GM23248 (cell line): Measurements from ENCODE around the gene PCF11. TPM values are rescaled to one million over a fixed set of nuclear protein-coding genes. Genes with fewer than 3 reads are reported as not detected.
A peak's percentile ranks its signal among the peaks of the same experiment; 100 is the strongest.

Experiments used
- DNase-seq: peaks from one replicate; pipeline ENCODE4 v3.0.0-alpha.2; 2015
- H2AFZ ChIP-seq: fragments of 200-600 bp; sonication (generic); 2 replicates; pipeline ENCODE4 v1.6.1; 2016; ENCODE audit warnings: antibody characterized with exemption
- H3F3A ChIP-seq: fragments of 200-600 bp; sonication (generic); 2 replicates; pipeline ENCODE4 v1.6.1; 2016; ENCODE audit warnings: mild to moderate bottlenecking, antibody characterized with exemption, mixed run types; ENCODE audit not compliant: insufficient read depth
- H3K27ac ChIP-seq: fragments of 200-600 bp; sonication (generic); 2 replicates; pipeline ENCODE4 v1.5.1; 2016; ENCODE audit warnings: mild to moderate bottlenecking
- H3K27me3 ChIP-seq: fragments of 200-600 bp; sonication (generic); replicated peaks from 2 replicates; pipeline ENCODE4 v1.6.1; 2016; ENCODE audit warnings: mild to moderate bottlenecking; ENCODE audit not compliant: insufficient read depth
- H3K36me3 ChIP-seq: fragments of 200-600 bp; sonication (generic); 2 replicates; pipeline ENCODE4 v1.6.1; 2016; ENCODE audit warnings: low read depth, mild to moderate bottlenecking
- H3K4me1 ChIP-seq: fragments of 200-600 bp; sonication (generic); 2 replicates; pipeline ENCODE4 v1.6.1; 2016; ENCODE audit warnings: mild to moderate bottlenecking; ENCODE audit not compliant: insufficient read depth
- H3K4me2 ChIP-seq: fragments of 200-600 bp; sonication (generic); one replicate; pipeline ENCODE4 v1.6.1; 2016; ENCODE audit warnings: mild to moderate bottlenecking; ENCODE audit not compliant: unreplicated experiment
- H3K4me3 ChIP-seq: fragments of 200-600 bp; sonication (generic); 2 replicates; pipeline ENCODE4 v1.5.1; 2016; ENCODE audit warnings: mild to moderate bottlenecking
- H3K79me2 ChIP-seq: fragments of 200-600 bp; sonication (generic); 2 replicates; pipeline ENCODE4 v1.6.1; 2016; ENCODE audit warnings: mild to moderate bottlenecking; ENCODE audit not compliant: insufficient read depth
- H3K9ac ChIP-seq: fragments of 200-600 bp; sonication (generic); 2 replicates; pipeline ENCODE4 v1.6.1; 2016; ENCODE audit warnings: mild to moderate bottlenecking
- H3K9me2 ChIP-seq: fragments of 200-600 bp; sonication (generic); 2 replicates; pipeline ENCODE4 v1.6.1; 2016; ENCODE audit warnings: mixed run types, mild to moderate bottlenecking, moderate library complexity; ENCODE audit not compliant: insufficient read depth
- H3K9me3 ChIP-seq: fragments of 200-600 bp; sonication (generic); one replicate; pipeline ENCODE4 v1.6.1; 2017; ENCODE audit warnings: low read depth
- H4K20me1 ChIP-seq: fragments of 200-600 bp; sonication (generic); 2 replicates; pipeline ENCODE4 v1.6.0; 2016; ENCODE audit not compliant: insufficient read depth
- EZH2 ChIP-seq: fragments of 200-600 bp; sonication (generic); IDR thresholded peaks from 2 replicates; pipeline ENCODE4 v1.6.1; 2018; ENCODE audit warnings: antibody characterized with exemption, mild to moderate bottlenecking; ENCODE audit not compliant: insufficient read depth, poor library complexity, severe bottlenecking
- EZH2phosphoT487 ChIP-seq: fragments of 200-600 bp; sonication (generic); IDR thresholded peaks from 2 replicates; pipeline ENCODE4 v1.6.1; 2018; ENCODE audit warnings: antibody characterized with exemption, moderate library complexity, mild to moderate bottlenecking, low read depth; ENCODE audit not compliant: insufficient read depth
- WGBS, 2 experiments: methylation state at CpG; one replicate each; pipeline ENCODE4 v1.1.6; 2015 to 2017; ENCODE audit warnings: low lambda C conversion rate in 2 of 2, low coverage in 1 of 2; ENCODE audit errors: missing lambda C conversion rate in 2 of 2; 5-methylcytosine and 5-hydroxymethylcytosine counted together
- in situ Hi-C: fragments of 300-500 bp; cut with MboI; formaldehyde crosslinking; loops from 2 replicates; pipeline ENCODE4 v1.15.0; 2020
- polyA plus RNA-seq: library from polyadenylated mRNA; unstranded; fragments of >200 nt; fragmentation: Nextera tagmentation; extraction: Ambion mirVana; gene quantifications from 2 replicates; pipeline ENCODE4 v1.2.1, GENCODE V29; 2016
- total RNA-seq: library from RNA; depleted of rRNA; stranded (reverse); fragments of >200 nt; shearing (Covaris generic); gene quantifications from 2 replicates; pipeline ENCODE4 v1.2.3, GENCODE V29; 2014

The PCF11 gene
- total and polyA plus RNA-seq, 2 experiments from 2014 or later, result 9.1 to 19.7 TPM

- in situ Hi-C loops, result no loop called here
- H3K4me3 ChIP-seq, result no peak overlapping the region
- no peak for DNase-seq
- no peaks in the 10 kb centered on the region for H3K27me3 ChIP-seq
- TF ChIP-seq EZH2 (no peak), EZH2phosphoT487 (no peak)
- H2AFZ ChIP-seq, result no peak overlapping the region
- no peaks in the 10 kb centered on the region for H3K79me2 ChIP-seq
- WGBS, 2 experiments, result 87 to 88% methylated on average over 10 of the region's 10 CpGs
- no peak overlapping the region for H3K9ac ChIP-seq
- no peak overlapping the region for H3K27ac ChIP-seq
- H3K4me1 ChIP-seq, result no peaks in the 10 kb centered on the region
- H4K20me1 ChIP-seq, result no peaks in the 10 kb centered on the region
- no peaks in the 10 kb centered on the region for H3K36me3 ChIP-seq
- H3K9me2 ChIP-seq, result no peaks in the 10 kb centered on the region
- H3F3A ChIP-seq, result peaks cover 12% of the 10 kb centered on the region; the same call in 1 of the 2 replicates
- H3K4me2 ChIP-seq, result no peak overlapping the region
- H3K9me3 ChIP-seq, result no peaks in the 10 kb centered on the region
Observed at GRCh38 chr11:83151274-83151977, 5.5 kb upstream of the PCF11 start.

GRCh38 chr11:83152264-83152663 lies 4.7 kb upstream of the PCF11 start:
- H3K9me2 ChIP-seq, result no peaks in the 10 kb centered on the region
- WGBS, 2 experiments, result 89 to 91% methylated on average over 2 of the region's 2 CpGs
- DNase-seq, result no peak
- no peak overlapping the region for H3K4me2 ChIP-seq
- peaks cover 3% of the 10 kb centered on the region for H3K79me2 ChIP-seq
- no peak overlapping the region for H2AFZ ChIP-seq
- no peaks in the 10 kb centered on the region for H3K36me3 ChIP-seq
- in situ Hi-C loops, result no loop called here
- TF ChIP-seq EZH2phosphoT487 (no peak), EZH2 (no peak)
- H3K9me3 ChIP-seq, result no peaks in the 10 kb centered on the region
- no peaks in the 10 kb centered on the region for H3K4me1 ChIP-seq
- no peak overlapping the region for H3K27ac ChIP-seq
- peaks cover 12% of the 10 kb centered on the region; the same call in 1 of the 2 replicates for H3F3A ChIP-seq
- H3K4me3 ChIP-seq, result no peak overlapping the region
- H3K27me3 ChIP-seq, result no peaks in the 10 kb centered on the region
- no peaks in the 10 kb centered on the region for H4K20me1 ChIP-seq
- H3K9ac ChIP-seq, result no peak overlapping the region

- H3K27ac ChIP-seq, result no peak overlapping the region
- H3K9me2 ChIP-seq, result no peaks in the 10 kb centered on the region
- H4K20me1 ChIP-seq, result peaks cover 5% of the 10 kb centered on the region
- H3K9ac ChIP-seq, result no peak overlapping the region
- H3K9me3 ChIP-seq, result no peaks in the 10 kb centered on the region
- H3K36me3 ChIP-seq, result no peaks in the 10 kb centered on the region
- H3F3A ChIP-seq, result peaks cover 18% of the 10 kb centered on the region
- in situ Hi-C loops, result no loop called here
- TF ChIP-seq EZH2 (no peak), EZH2phosphoT487 (no peak)
- H3K4me2 ChIP-seq, result no peak overlapping the region
- 90 to 94% methylated on average over 6 of the region's 6 CpGs for WGBS, 2 experiments
- H3K27me3 ChIP-seq, result no peaks in the 10 kb centered on the region
- H2AFZ ChIP-seq, result no peak overlapping the region
- H3K4me3 ChIP-seq, result no peak overlapping the region
- H3K4me1 ChIP-seq, result no peaks in the 10 kb centered on the region
- no peak for DNase-seq
- peaks cover 18% of the 10 kb centered on the region for H3K79me2 ChIP-seq
Observed at GRCh38 chr11:83153764-83154163, 3.2 kb upstream of the PCF11 start.

- Histone ChIP-seq H3K4me3 (peak overlapping the region; percentile 87), H2AFZ (peak overlapping the region; percentile 92), H3K9me3 (no peaks in the 10 kb centered on the region), H3K27me3 (no peaks in the 10 kb centered on the region), H3K9ac (peak overlapping the region; percentile 87), H3F3A (peaks cover 20% of the 10 kb centered on the region), H3K4me1 (peaks cover 16% of the 10 kb centered on the region), H3K9me2 (no peaks in the 10 kb centered on the region), H3K4me2 (peak overlapping the region; percentile 91), H4K20me1 (peaks cover 22% of the 10 kb centered on the region), H3K36me3 (peaks cover 10% of the 10 kb centered on the region; the same call in 1 of the 2 replicates), H3K27ac (peak overlapping the region; percentile 92), H3K79me2 (peaks cover 44% of the 10 kb centered on the region)
- no peak for TF ChIP-seq EZH2phosphoT487
- TF ChIP-seq EZH2, result no peak
- in situ Hi-C loops, result no loop called here
- DNase-seq, result peak; percentile 100
- 1% methylated on average over 34 to 35 of the region's 35 CpGs for WGBS, 2 experiments
Observed at GRCh38 chr11:83156144-83156995, 561 bp upstream of the PCF11 start.
